IMR-90 (cell line): ENCODE results near the gene ITGA1. TPM values are rescaled to one million over a fixed set of nuclear protein-coding genes. Genes with fewer than 3 reads are reported as not detected.

Source experiments
- ATAC-seq: fragments of 200-7000 bp; cut with Tn5 transposase; 2 replicates; pipeline ENCODE4 v1.9.1; 2020; ENCODE audit warnings: low read depth, mild to moderate bottlenecking, moderate library complexity
- BruUV-seq: library from RNA; stranded (reverse); fragments of 400-500 nt; replicated peaks from 2 replicates; lab custom pipeline; 2021; lab: Mats Ljungman, UMichigan
- CTCF ChIA-PET: fragments of 300-600 bp; formaldehyde crosslinking; extraction: SDS; loops from one replicate; lab custom pipeline; 2021; ENCODE audit warnings: antibody characterized with exemption; lab: Yijun Ruan, JAX
- POLR2A ChIA-PET: fragments of 300-600 bp; sonication (Branson Sonifier 250); formaldehyde crosslinking; loops from one replicate; lab custom pipeline; 2022; ENCODE audit warnings: antibody characterized with exemption; ENCODE audit not compliant: unreplicated experiment; lab: Charles Lee
- DNase-seq: peaks from one replicate; pipeline ENCODE4 v3.0.0; 2013
- H2AFZ ChIP-seq: replicated peaks from 2 replicates; pipeline ENCODE3; 2013; ENCODE audit warnings: low read length, mild to moderate bottlenecking; ENCODE audit not compliant: poor library complexity
- H2AK5ac ChIP-seq: 2 replicates; pipeline ENCODE4 v1.6.1; 2013; ENCODE audit warnings: low read depth, low read length, inconsistent platforms
- H2AK9ac ChIP-seq: replicated peaks from 2 replicates; pipeline ENCODE3; 2013; ENCODE audit warnings: mild to moderate bottlenecking, low read depth, low read length, moderate library complexity; ENCODE audit not compliant: poor library complexity
- H2BK120ac ChIP-seq: 2 replicates; pipeline ENCODE4 v1.6.1; 2013; ENCODE audit warnings: low read depth, low read length, inconsistent platforms
- H2BK15ac ChIP-seq: 3 replicates; pipeline ENCODE4 v1.6.1; 2013; ENCODE audit warnings: low read depth, low read length, inconsistent platforms
- H2BK20ac ChIP-seq: 2 replicates; pipeline ENCODE4 v1.6.1; 2013; ENCODE audit warnings: low read depth, mild to moderate bottlenecking, inconsistent platforms, low read length, moderate library complexity
- H2BK5ac ChIP-seq: 2 replicates; pipeline ENCODE4 v1.6.1; 2013; ENCODE audit warnings: mild to moderate bottlenecking, low read depth, low read length, inconsistent platforms; ENCODE audit not compliant: poor library complexity, severe bottlenecking
- H3K14ac ChIP-seq: replicated peaks from 2 replicates; pipeline ENCODE4 v1.6.1; 2013; ENCODE audit warnings: low read depth, low read length, inconsistent platforms
- H3K18ac ChIP-seq: 2 replicates; pipeline ENCODE4 v1.6.1; 2013; ENCODE audit warnings: low read depth, low read length, control low read depth
- H3K23ac ChIP-seq: 2 replicates; pipeline ENCODE4 v1.6.1; 2013; ENCODE audit warnings: low read depth, low read length, inconsistent platforms
- H3K27ac ChIP-seq: 2 replicates; pipeline ENCODE4 v1.5.1; 2013; ENCODE audit warnings: mild to moderate bottlenecking, control low read depth, low read length; ENCODE audit not compliant: insufficient read depth
- H3K27me3 ChIP-seq: 2 replicates; pipeline ENCODE4 v1.6.1; 2013; ENCODE audit warnings: low read length; ENCODE audit not compliant: control insufficient read depth, insufficient read depth
- H3K36me3 ChIP-seq: 2 replicates; pipeline ENCODE4 v1.6.1; 2013; ENCODE audit warnings: low read length, mixed read lengths; ENCODE audit not compliant: control insufficient read depth, insufficient read depth
- H3K4ac ChIP-seq: 2 replicates; pipeline ENCODE4 v1.6.1; 2013; ENCODE audit warnings: low read depth, low read length, inconsistent platforms
- H3K4me1 ChIP-seq: 2 replicates; pipeline ENCODE4 v1.6.1; 2013; ENCODE audit warnings: low read length, mixed read lengths; ENCODE audit not compliant: control insufficient read depth, insufficient read depth
- H3K4me2 ChIP-seq: 2 replicates; pipeline ENCODE4 v1.6.1; 2013; ENCODE audit warnings: low read depth, mild to moderate bottlenecking, control low read depth, low read length, moderate library complexity
- H3K4me3 ChIP-seq: 2 replicates; pipeline ENCODE4 v1.5.1; 2013; ENCODE audit warnings: low read depth, mild to moderate bottlenecking, control low read depth, low read length, moderate library complexity; ENCODE audit not compliant: insufficient read depth
- H3K56ac ChIP-seq: 2 replicates; pipeline ENCODE4 v1.6.1; 2013; ENCODE audit warnings: low read length, inconsistent platforms; ENCODE audit not compliant: insufficient read depth; ENCODE audit errors: extremely low read depth
- H3K79me1 ChIP-seq, 2 experiments: 2 replicates each; pipeline ENCODE4 v1.6.1; 2013; ENCODE audit warnings: low read length in 2 of 2, inconsistent platforms in 1 of 2, low read depth in 1 of 2
- H3K9ac ChIP-seq: 2 replicates; pipeline ENCODE4 v1.6.1; 2013; ENCODE audit warnings: low read depth, low read length, control low read depth
- H3K9me1 ChIP-seq: 2 replicates; pipeline ENCODE4 v1.6.1; 2013; ENCODE audit warnings: low read length, inconsistent platforms; ENCODE audit not compliant: insufficient read depth
- H3K9me3 ChIP-seq: 2 replicates; pipeline ENCODE4 v1.6.1; 2013; ENCODE audit warnings: low read length; ENCODE audit not compliant: control insufficient read depth, insufficient read depth
- H4K20me1 ChIP-seq: 2 replicates; pipeline ENCODE4 v1.6.1; 2013; ENCODE audit warnings: low read length, inconsistent platforms; ENCODE audit not compliant: insufficient read depth
- H4K5ac ChIP-seq: 2 replicates; pipeline ENCODE4 v1.6.1; 2013; ENCODE audit warnings: mild to moderate bottlenecking, low read depth, low read length, control low read depth
- H4K8ac ChIP-seq, 2 experiments: 2 replicates each; pipeline ENCODE4 v1.6.1; 2013; ENCODE audit warnings: low read depth in 2 of 2, low read length in 2 of 2, control low read depth in 1 of 2, inconsistent platforms in 1 of 2
- H4K91ac ChIP-seq: 2 replicates; pipeline ENCODE4 v1.6.1; 2013; ENCODE audit warnings: low read depth, low read length, inconsistent platforms; ENCODE audit not compliant: insufficient read depth
- BHLHE40 ChIP-seq: fragments of 150-350 bp; IDR thresholded peaks from 2 replicates; pipeline ENCODE4 v1.6.1; 2016; ENCODE audit warnings: mild to moderate bottlenecking, low read depth, low read length
- CEBPB ChIP-seq: IDR thresholded peaks from 2 replicates; pipeline ENCODE4 v1.6.1; 2012; ENCODE audit warnings: low read depth, low read length, improper control_type of control experiment
- CHD1 ChIP-seq: IDR thresholded peaks from 2 replicates; pipeline ENCODE4 v1.6.1; 2012; ENCODE audit warnings: low read depth, low read length, improper control_type of control experiment
- FOS ChIP-seq: fragments of 150-350 bp; IDR thresholded peaks from 2 replicates; pipeline ENCODE4 v1.6.1; 2016; ENCODE audit warnings: low read depth, low read length
- MAFK ChIP-seq: IDR thresholded peaks from 2 replicates; pipeline ENCODE4 v1.6.1; 2012; ENCODE audit warnings: low read depth, low read length, improper control_type of control experiment
- MAZ ChIP-seq: IDR thresholded peaks from 2 replicates; pipeline ENCODE4 v1.6.1; 2012; ENCODE audit warnings: low read depth, mild to moderate bottlenecking, low read length, improper control_type of control experiment, moderate library complexity, borderline replicate concordance
- MXI1 ChIP-seq: IDR thresholded peaks from 2 replicates; pipeline ENCODE4 v1.6.1; 2012; ENCODE audit warnings: low read depth, mild to moderate bottlenecking, low read length, moderate library complexity, borderline replicate concordance
- NFE2L2 ChIP-seq: fragments of 150-350 bp; IDR thresholded peaks from 2 replicates; pipeline ENCODE4 v1.6.1; 2016; ENCODE audit warnings: low read depth, mild to moderate bottlenecking, low read length
- POLR2A ChIP-seq: IDR thresholded peaks from 2 replicates; pipeline ENCODE4 v1.6.1; 2012; ENCODE audit warnings: mild to moderate bottlenecking, low read depth, low read length
- RAD21 ChIP-seq: IDR thresholded peaks from 2 replicates; pipeline ENCODE4 v1.6.1; 2012; ENCODE audit warnings: low read length, improper control_type of control experiment
- RCOR1 ChIP-seq: IDR thresholded peaks from 2 replicates; pipeline ENCODE4 v1.6.1; 2012; ENCODE audit warnings: mild to moderate bottlenecking, low read length, improper control_type of control experiment; ENCODE audit not compliant: insufficient replicate concordance
- RFX5 ChIP-seq: IDR thresholded peaks from 2 replicates; pipeline ENCODE4 v1.8.0; 2012; ENCODE audit warnings: low read depth, mild to moderate bottlenecking, low read length, moderate library complexity
- SMC3 ChIP-seq: fragments of 150-350 bp; IDR thresholded peaks from 2 replicates; pipeline ENCODE4 v1.6.1; 2016; ENCODE audit warnings: low read depth, mild to moderate bottlenecking, antibody characterized with exemption, low read length, moderate library complexity
- WGBS, 2 experiments: methylation state at CpG; one replicate each; pipeline versions ENCODE4 v1.1.5 to v1.1.7; 2013; ENCODE audit warnings: missing lambda C conversion rate in 2 of 2; ENCODE audit not compliant: insufficient read length in 1 of 2; ENCODE audit errors: extremely low coverage in 2 of 2; 5-methylcytosine and 5-hydroxymethylcytosine counted together
- dilution Hi-C: fragments of 300-500 bp; cut with HindIII; formaldehyde crosslinking; loops from one replicate; pipeline ENCODE4 v1.14.3; 2018; ENCODE audit warnings: low sequenced_read_pairs; ENCODE audit not compliant: unreplicated experiment
- in situ Hi-C: fragments of 300-500 bp; cut with MboI; formaldehyde crosslinking; loops from 3 replicates; pipeline ENCODE4 v1.14.3; 2019; ENCODE audit warnings: low sequenced_read_pairs, inconsistent platforms, mixed read lengths
- intact Hi-C: fragments of 100-400 bp; cut with micrococcal nuclease; formaldehyde crosslinking; loops from 2 replicates; pipeline ENCODE4 v1.10.0; 2022
- polyA plus RNA-seq, 3 experiments: library from polyadenylated mRNA; depleted of rRNA; stranded (reverse); fragments of >200 nt; gene quantifications; 2 replicates each; pipeline ENCODE4 v1.2.3, GENCODE V29; 2012; ENCODE audit warnings: low replicate concordance in 1 of 3
- total RNA-seq: library from RNA; depleted of rRNA; stranded (reverse); fragments of >200 nt; gene quantifications from 2 replicates; pipeline ENCODE4 v1.2.3, GENCODE V29; 2012
- TF ChIP-seq, protein P1 (sequence below): conservative IDR thresholded peaks from 2 replicates; pipeline ENCODE4 v1.5.1; 2012; ENCODE audit warnings: mild to moderate bottlenecking, low read depth, low read length, improper control_type of control experiment
- TF ChIP-seq, protein P2 (sequence below): fragments of 150-350 bp; IDR thresholded peaks from 2 replicates; pipeline ENCODE4 v1.6.1; 2017; ENCODE audit warnings: mild to moderate bottlenecking, antibody characterized with exemption, low read length, low read depth
- TF ChIP-seq, protein P3 (sequence below): fragments of 150-350 bp; IDR thresholded peaks from 2 replicates; pipeline ENCODE4 v1.6.1; 2016; ENCODE audit warnings: low read depth, mild to moderate bottlenecking, low read length, moderate library complexity, borderline replicate concordance

The ITGA1 gene
- total and polyA plus RNA-seq, 2 of the 4 experiments (the other 2 are of a cell fraction): 22.3 to 95.2 TPM

DNA sequence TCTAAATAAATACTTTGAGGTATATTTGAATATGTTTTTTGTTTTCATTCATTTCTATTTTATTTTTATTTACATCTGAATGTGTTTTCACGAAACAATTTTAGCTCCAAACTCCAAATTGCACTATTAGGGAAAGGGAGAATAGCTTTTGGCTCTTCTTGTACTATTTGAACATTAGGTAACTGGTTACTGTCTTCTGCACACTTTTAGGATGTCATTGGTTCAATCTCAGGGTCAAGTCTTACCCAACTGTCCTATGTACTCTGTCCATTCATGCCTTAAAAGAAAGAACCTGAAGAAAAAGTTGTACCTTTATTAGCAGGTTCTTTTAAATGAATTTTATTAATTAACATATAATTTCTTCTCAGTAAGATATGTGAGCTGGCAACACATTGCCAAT lies 51.6 kb downstream of the ITGA1 start:
- Histone ChIP-seq H3K9me3 (no peaks in the 10 kb centered on the region), H2AK5ac (peak overlapping the region; percentile 85; the same call in 1 of the 2 replicates), H3K14ac (peak overlapping the region; percentile 88), H3K79me1 (peaks cover 4 to 46% of the 10 kb centered on the region in 2 experiments; a peak in 3 of 4 replicates), H2BK120ac (peak overlapping the region; percentile 61), H2AFZ (no peak overlapping the region), H3K27me3 (no peaks in the 10 kb centered on the region), H3K9ac (no peak overlapping the region), H4K20me1 (no peaks in the 10 kb centered on the region), H3K56ac (no peak overlapping the region), H3K4me2 (no peak overlapping the region), H4K8ac (peak overlapping the region; percentile 28 to 74; a peak in 2 of 4 replicates), H3K4me1 (peaks cover 17% of the 10 kb centered on the region), H3K23ac (peak overlapping the region; percentile 91), H2BK15ac (peak overlapping the region; percentile 69; the same call in 1 of the 3 replicates), H3K9me1 (peaks cover 4% of the 10 kb centered on the region), H3K4me3 (no peak overlapping the region), H4K5ac (peak overlapping the region; percentile 86; the same call in 1 of the 2 replicates), H4K91ac (peak overlapping the region; percentile 81), H2AK9ac (no peak overlapping the region), H3K36me3 (no peaks in the 10 kb centered on the region), H2BK5ac (peak overlapping the region; percentile 94), H3K27ac (peak overlapping the region; percentile 59; the same call in 1 of the 2 replicates), H3K18ac (peak overlapping the region; percentile 98; the same call in 1 of the 2 replicates), H3K4ac (peak overlapping the region; percentile 84; the same call in 1 of the 2 replicates), H2BK20ac (peak overlapping the region; percentile 91)
- BruUV-seq: no TSS peak
- ChIA-PET POLR2A (no interaction called here), CTCF (interaction anchor here (1.3 to 1.7 kb wide), 3 partner anchors 36 to 76 kb away, joined by 3 to 5 read pairs (median 4); no protein-coding TSS in a partner anchor)
- intact Hi-C loops: no loop called here
- DNase-seq (no peak), ATAC-seq (no peak)
- no CpG with 5 or more reads among the region's 1 CpG for WGBS, 2 experiments
- dilution Hi-C loops: no loop called here
- in situ Hi-C loops: loop anchor here (5.0 kb wide), 1 partner anchor 37 kb away; no protein-coding TSS in a partner anchor
- TF ChIP-seq, protein P1, sequence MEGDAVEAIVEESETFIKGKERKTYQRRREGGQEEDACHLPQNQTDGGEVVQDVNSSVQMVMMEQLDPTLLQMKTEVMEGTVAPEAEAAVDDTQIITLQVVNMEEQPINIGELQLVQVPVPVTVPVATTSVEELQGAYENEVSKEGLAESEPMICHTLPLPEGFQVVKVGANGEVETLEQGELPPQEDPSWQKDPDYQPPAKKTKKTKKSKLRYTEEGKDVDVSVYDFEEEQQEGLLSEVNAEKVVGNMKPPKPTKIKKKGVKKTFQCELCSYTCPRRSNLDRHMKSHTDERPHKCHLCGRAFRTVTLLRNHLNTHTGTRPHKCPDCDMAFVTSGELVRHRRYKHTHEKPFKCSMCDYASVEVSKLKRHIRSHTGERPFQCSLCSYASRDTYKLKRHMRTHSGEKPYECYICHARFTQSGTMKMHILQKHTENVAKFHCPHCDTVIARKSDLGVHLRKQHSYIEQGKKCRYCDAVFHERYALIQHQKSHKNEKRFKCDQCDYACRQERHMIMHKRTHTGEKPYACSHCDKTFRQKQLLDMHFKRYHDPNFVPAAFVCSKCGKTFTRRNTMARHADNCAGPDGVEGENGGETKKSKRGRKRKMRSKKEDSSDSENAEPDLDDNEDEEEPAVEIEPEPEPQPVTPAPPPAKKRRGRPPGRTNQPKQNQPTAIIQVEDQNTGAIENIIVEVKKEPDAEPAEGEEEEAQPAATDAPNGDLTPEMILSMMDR: no peak
- TF ChIP-seq, protein P2, sequence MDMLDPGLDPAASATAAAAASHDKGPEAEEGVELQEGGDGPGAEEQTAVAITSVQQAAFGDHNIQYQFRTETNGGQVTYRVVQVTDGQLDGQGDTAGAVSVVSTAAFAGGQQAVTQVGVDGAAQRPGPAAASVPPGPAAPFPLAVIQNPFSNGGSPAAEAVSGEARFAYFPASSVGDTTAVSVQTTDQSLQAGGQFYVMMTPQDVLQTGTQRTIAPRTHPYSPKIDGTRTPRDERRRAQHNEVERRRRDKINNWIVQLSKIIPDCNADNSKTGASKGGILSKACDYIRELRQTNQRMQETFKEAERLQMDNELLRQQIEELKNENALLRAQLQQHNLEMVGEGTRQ: no peak
- no peak for TF ChIP-seq RAD21
- no peak for TF ChIP-seq FOS
- TF ChIP-seq, protein P3, sequence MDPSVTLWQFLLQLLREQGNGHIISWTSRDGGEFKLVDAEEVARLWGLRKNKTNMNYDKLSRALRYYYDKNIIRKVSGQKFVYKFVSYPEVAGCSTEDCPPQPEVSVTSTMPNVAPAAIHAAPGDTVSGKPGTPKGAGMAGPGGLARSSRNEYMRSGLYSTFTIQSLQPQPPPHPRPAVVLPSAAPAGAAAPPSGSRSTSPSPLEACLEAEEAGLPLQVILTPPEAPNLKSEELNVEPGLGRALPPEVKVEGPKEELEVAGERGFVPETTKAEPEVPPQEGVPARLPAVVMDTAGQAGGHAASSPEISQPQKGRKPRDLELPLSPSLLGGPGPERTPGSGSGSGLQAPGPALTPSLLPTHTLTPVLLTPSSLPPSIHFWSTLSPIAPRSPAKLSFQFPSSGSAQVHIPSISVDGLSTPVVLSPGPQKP: no peak
- TF ChIP-seq MAFK: no peak
- no peak for TF ChIP-seq BHLHE40
- TF ChIP-seq CHD1: no peak
- no peak for TF ChIP-seq RCOR1
- TF ChIP-seq MAZ: no peak
- no peak for TF ChIP-seq NFE2L2
- no peak for TF ChIP-seq RFX5
- no peak for TF ChIP-seq POLR2A
- no peak for TF ChIP-seq CEBPB
- TF ChIP-seq SMC3: no peak
- no peak for TF ChIP-seq MXI1
